Uterus (tissue), 2 donors: Measurements from ENCODE around the gene RNGTT.

ENCODE experiments used
- CTCF ChIP-seq, 4 experiments: fragments of 200-600 bp in 2 of 4; fragments of 450-650 bp in 2 of 4; sonication (generic) in 2 of 4; IDR thresholded peaks; one replicate each; pipeline ENCODE4 v1.5.1; 2016 to 2019; ENCODE audit warnings: antibody characterized with exemption in 4 of 4, mild to moderate bottlenecking in 2 of 4, moderate library complexity in 1 of 4
- POLR2A ChIP-seq, 2 donors: fragments of 450-650 bp; IDR thresholded peaks; one replicate each; pipeline ENCODE4 v1.6.1; 2016; ENCODE audit warnings: antibody characterized with exemption in 2 of 2, mild to moderate bottlenecking in 1 of 2, moderate library complexity in 1 of 2

- TF ChIP-seq POLR2A (IDR thresholded peaks at IDR 0.05) (no peak), CTCF (IDR thresholded peaks at IDR 0.05) (no peak)
Observed at GRCh38 chr6:88666901-88667300, 296.5 kb downstream of the RNGTT start.
